ENCODE data around the gene DGKB. TPM values are rescaled to one million over a fixed set of nuclear protein-coding genes. Genes with fewer than 3 reads are reported as not detected.

DGKB gene
- total and polyA plus RNA-seq, 2 of the 8 experiments (the other 6 are each of a cell fraction or from before 2014, with no cell fraction given), result 1.9 to 2.6 TPM

- no peak overlapping the region for H4K91ac ChIP-seq (replicated peaks; ENCODE audit: insufficient read length, low read length)
- no peak overlapping the region for H3K27ac ChIP-seq (ENCODE audit: low read depth, low read length)
- no peak overlapping the region for H3K56ac ChIP-seq (replicated peaks; ENCODE audit: insufficient read length, low read depth, low read length)
- H4K5ac ChIP-seq (ENCODE audit: insufficient read length, low read depth, low read length), result no peak overlapping the region
- CTCF ChIA-PET (ENCODE audit: partially characterized antibody), result interaction anchor here (0.7 kb wide), 1 partner anchor 205 kb away, joined by 5 read pairs; the partner anchor contains the start of gene DGKB
- no peak for DNase-seq (ENCODE audit: low read depth in 1 of 2, low spot score in 2 of 2)
- H3K4ac ChIP-seq (replicated peaks; ENCODE audit: insufficient read length, low read depth, low read length), result no peak overlapping the region
- no peaks in the 10 kb centered on the region for H3K23me2 ChIP-seq (ENCODE audit: low read depth, low read length)
- H2BK15ac ChIP-seq (ENCODE audit: low read length), result no peak overlapping the region
- H3K23ac ChIP-seq (ENCODE audit: insufficient read length), result no peak overlapping the region
- H2AFZ ChIP-seq (ENCODE audit: low read length), result no peak overlapping the region
- H3K27me3 ChIP-seq (replicated peaks in 1 of 4; ENCODE audit: control insufficient read depth in 3 of 4, extremely low read depth in 1 of 4, insufficient read depth in 3 of 4, low read length in 3 of 4), result no peaks in the 10 kb centered on the region
- H2BK12ac ChIP-seq (ENCODE audit: low read depth, low read length), result no peak overlapping the region
- H3K4me2 ChIP-seq (ENCODE audit: insufficient read depth in 1 of 2, low read depth in 2 of 2, low read length in 2 of 2), result no peak overlapping the region
- no peak overlapping the region for H2BK20ac ChIP-seq (ENCODE audit: low read length)
- H4K8ac ChIP-seq (ENCODE audit: extremely low read depth, insufficient read depth, low read length), result no peak overlapping the region
- no peak overlapping the region for H2AK5ac ChIP-seq (ENCODE audit: low read depth, low read length)
- H3K79me1 ChIP-seq (ENCODE audit: low read depth, low read length), result no peaks in the 10 kb centered on the region
- H3K4me1 ChIP-seq (replicated peaks in 1 of 4; ENCODE audit: control insufficient read depth in 3 of 4, insufficient read depth in 4 of 4, low read length in 3 of 4), result no peaks in the 10 kb centered on the region
- no peak overlapping the region for H3K18ac ChIP-seq (ENCODE audit: extremely low read depth, low read length)
- FAIRE-seq, result no peak
- no peak overlapping the region for H2BK5ac ChIP-seq (ENCODE audit: low read depth, low read length)
- TF ChIP-seq TBP (IDR thresholded peaks at IDR 0.05; ENCODE audit: low read depth, low read length) (no peak), BACH1 (IDR thresholded peaks at IDR 0.05; ENCODE audit: low read length) (no peak), CHD1 (IDR thresholded peaks at IDR 0.05; ENCODE audit: low read depth, low read length) (no peak), RNF2 (IDR thresholded peaks at IDR 0.05; ENCODE audit: borderline replicate concordance, low read depth, low read length, missing control alignments, poor library complexity, severe bottlenecking) (no peak)
- H3K36me3 ChIP-seq (ENCODE audit: control insufficient read depth in 2 of 4, insufficient read depth in 4 of 4, low read length in 3 of 4), result no peaks in the 10 kb centered on the region
- H3K79me2 ChIP-seq (ENCODE audit: control insufficient read depth in 1 of 2, insufficient read depth in 2 of 2, low read length in 2 of 2), result no peaks in the 10 kb centered on the region
- no peaks in the 10 kb centered on the region for H4K20me1 ChIP-seq (replicated peaks in 1 of 2; ENCODE audit: control insufficient read depth in 1 of 2, insufficient read depth in 2 of 2, low read length in 2 of 2)
- POLR2A ChIA-PET (ENCODE audit: partially characterized antibody), result no interaction called here
- no peak overlapping the region for H3K14ac ChIP-seq (ENCODE audit: insufficient read length)
- no peak overlapping the region for H3K4me3 ChIP-seq (ENCODE audit: extremely low read depth in 1 of 4, insufficient read depth in 2 of 4, low read depth in 3 of 4, low read length in 4 of 4)
- no peak overlapping the region for H3K9ac ChIP-seq (replicated peaks in 1 of 4; ENCODE audit: extremely low read depth in 1 of 4, low read depth in 3 of 4, low read length in 3 of 4)
- H2BK120ac ChIP-seq (replicated peaks; ENCODE audit: low read depth, low read length), result no peak overlapping the region
- H3K9me3 ChIP-seq (ENCODE audit: insufficient read depth in 2 of 2, low read depth in 1 of 2, low read length in 1 of 2), result no peaks in the 10 kb centered on the region
Observed at GRCh38 chr7:14697684-14698083, 204.9 kb downstream of the DGKB start.

All from H1 (cell line).